GM12872 (cell line): ENCODE data around the gene EPHB2.

ENCODE experiments used
- CTCF ChIP-seq: IDR thresholded peaks from 3 replicates; pipeline ENCODE4 v1.5.1; 2011; ENCODE audit warnings: low read depth, mild to moderate bottlenecking, low read length, moderate library complexity; ENCODE audit not compliant: insufficient read depth

Gene EPHB2

GRCh38 chr1:22827666-22828483, 117.2 kb downstream of the EPHB2 start:
- no peak for TF ChIP-seq CTCF

GRCh38 chr1:22828484-22829308, 118.1 kb downstream of the EPHB2 start:
- TF ChIP-seq CTCF: no peak

- TF ChIP-seq CTCF: no peak
These were observed 118.8 kb downstream of the EPHB2 start for GRCh38 chr1:22829309-22829989.

- TF ChIP-seq CTCF: no peak
These were observed 119.5 kb downstream of the EPHB2 start for GRCh38 chr1:22830041-22830566.

- TF ChIP-seq CTCF: no peak
These were observed 120.2 kb downstream of the EPHB2 start for GRCh38 chr1:22830757-22831340.

- no peak for TF ChIP-seq CTCF
These were observed 121.2 kb downstream of the EPHB2 start for GRCh38 chr1:22831729-22832413.
